Amygdala (tissue), 56 donors: Measurements from ENCODE around the gene KCNC3.
"Not testable (repeated sequence)": the region's sequence is repeated elsewhere in the genome, so short reads cannot be mapped to it uniquely, and the experiment has no call there.

Source experiments
- DNase-seq, 56 donors: peaks; one replicate each; lab custom pipeline; 2025; lab: John Stamatoyannopoulos, UW

KCNC3 gene

GRCh38 chr19:50330365-50331078 is 1.3 kb upstream of the KCNC3 start:
- peak in 55 of 56 donors; percentile 34 to 91 (median 80) for DNase-seq

GRCh38 chr19:50329926-50330294 is 733 bp upstream of the KCNC3 start:
- not testable (repeated sequence) for DNase-seq

DNA sequence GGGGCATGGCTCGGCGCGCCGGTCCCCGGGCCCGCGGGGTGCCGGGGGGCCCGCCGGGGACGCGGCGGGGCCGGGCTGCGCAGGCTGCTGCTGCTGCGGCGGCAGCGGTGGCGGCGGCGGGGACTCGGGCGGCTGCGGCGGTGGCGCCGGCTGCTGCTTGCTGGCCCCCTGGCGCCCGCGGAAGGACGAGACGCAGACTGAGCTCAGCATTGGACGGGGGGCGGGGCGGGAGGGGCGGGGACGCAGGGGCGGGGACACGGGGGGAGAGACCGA is 368 bp downstream of the KCNC3 start:
- no peak for DNase-seq

- DNase-seq, result peak in 5 of 56 donors; percentile 26 to 55 (median 48)
Measured at GRCh38 chr19:50328224-50328872, 829 bp downstream of the KCNC3 start.

- no peak for DNase-seq
Measured at GRCh38 chr19:50327461-50328223, 1.5 kb downstream of the KCNC3 start.

DNA sequence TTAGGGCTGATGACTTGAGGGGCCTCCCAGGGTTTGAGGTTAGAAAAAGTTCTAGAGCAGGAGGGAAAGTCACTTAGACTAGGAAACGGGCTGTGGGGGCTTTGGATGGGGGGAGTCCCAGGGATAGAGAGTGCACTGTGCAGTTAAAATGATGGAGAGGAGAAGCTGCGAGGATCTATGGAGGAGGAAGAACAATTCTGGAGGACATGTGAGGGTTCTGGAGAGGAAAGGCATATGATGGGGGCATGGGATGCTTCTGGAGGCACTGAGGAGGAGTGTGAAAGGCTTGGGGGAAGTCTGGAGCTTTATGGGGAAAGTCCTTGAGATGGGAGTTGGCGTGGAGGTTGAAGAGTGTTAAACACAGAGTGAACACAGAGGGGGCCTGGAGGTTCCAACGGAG is 2.2 kb downstream of the KCNC3 start:
- DNase-seq, result no peak

DNA sequence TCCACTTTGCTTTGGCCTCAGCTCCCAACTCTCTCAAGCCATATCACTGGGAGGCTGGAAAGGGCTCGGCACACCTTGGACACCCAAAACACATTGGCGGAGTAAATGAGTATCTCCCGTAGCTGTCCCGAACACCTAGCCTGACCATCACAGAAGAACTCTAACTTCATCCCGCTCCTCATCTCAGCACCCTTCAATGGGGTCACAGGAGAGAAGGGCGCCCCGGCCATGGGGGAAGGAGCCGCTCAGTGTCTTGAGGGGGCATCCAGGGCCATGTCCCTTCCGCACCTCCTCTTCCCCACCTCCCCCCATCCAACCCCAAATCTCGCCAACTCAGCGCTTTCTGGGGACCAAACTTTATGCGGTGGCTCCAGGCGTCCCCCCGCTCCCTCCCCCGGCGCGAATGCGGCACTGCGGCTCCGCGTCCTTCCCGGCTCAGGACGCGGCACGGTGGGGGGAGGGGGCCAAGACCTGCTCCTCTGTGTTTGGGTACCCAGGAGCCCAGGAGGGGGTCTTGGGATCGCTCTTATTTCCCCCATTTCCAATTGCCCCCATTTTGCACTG is 3.0 kb downstream of the KCNC3 start:
- DNase-seq, result no peak

DNA sequence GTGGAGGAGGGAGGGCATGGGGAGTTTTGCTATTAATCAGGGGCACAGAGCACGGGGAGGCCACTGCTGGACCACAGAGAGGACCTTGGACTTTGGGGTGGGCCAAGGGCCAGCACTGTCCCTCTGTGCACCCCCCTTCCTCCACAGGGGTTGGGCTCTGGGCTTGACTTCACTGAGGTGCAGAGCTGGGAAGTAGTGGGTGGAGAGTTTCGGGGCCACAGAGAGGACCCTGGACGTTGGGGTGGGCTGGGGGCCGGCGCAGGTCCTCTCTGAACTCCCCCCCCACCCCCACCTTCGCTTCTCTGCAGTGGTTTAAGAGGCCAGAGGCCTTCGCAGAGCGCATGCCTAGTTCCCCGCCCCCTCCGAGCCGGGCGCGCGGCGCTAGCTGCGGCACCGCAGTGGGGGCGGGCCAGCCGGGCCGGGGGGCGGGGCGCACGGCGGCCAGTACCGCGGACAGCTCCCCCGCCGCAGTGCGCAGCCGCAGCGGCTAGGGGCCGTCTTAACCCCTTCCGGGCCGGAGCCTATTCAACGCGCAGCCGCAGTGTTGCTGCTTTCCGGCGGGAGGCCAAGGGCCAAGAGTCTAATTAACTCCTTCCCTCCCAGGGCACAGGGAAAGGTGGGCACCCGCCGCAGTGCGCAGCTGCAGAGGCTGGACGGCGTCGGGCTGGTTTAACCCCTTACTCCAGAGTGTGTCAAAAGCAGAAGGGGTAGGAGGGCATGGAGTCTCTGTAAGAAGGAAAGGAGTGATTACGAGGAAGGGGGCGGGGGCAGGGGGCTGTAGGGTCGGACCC is 3.7 kb downstream of the KCNC3 start:
- DNase-seq, result peak in 50 of 56 donors; percentile 17 to 84 (median 58)

DNA sequence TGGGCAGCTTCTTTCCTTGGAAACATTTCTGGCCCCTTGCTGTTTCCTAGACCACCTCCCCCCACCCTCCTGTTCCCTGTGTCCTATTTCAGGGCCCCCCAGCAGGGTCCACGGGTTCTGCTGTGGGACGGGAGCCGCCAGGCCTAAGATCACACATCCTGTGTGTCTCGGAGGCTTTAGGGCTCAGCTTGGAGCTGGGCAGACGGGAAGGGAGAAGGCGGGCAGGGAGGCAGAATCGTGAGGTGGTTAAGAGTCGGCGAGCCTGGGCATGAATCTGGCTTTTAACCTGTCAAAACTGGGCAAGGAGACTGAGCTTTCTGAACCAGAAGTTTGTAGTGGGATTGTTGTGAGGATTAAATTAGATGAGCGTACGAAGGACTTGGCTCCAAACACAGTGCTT is 4.8 kb downstream of the KCNC3 start:
- DNase-seq, result no peak

DNA sequence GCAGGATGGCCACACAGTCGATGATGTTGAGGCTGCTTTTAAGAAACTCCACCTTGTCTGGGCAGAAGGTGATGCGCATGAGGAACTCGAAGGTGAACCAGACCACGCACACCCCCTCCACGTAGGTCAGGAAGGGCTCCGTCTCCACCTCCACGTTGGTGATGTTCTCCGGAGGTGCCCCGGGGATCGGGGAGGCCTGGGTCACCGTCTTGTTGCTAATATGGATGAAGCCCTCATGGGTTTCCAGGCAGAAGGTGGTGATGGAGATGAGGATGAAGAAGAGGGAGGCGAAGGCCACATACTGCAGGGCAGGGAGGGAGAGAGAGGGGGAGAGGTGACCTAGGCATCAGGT is 5.4 kb downstream of the KCNC3 start:
- DNase-seq, result no peak

- no peak for DNase-seq
Measured at GRCh38 chr19:50322931-50323781, 6.0 kb downstream of the KCNC3 start.

- peak in 1 of 56 donors; percentile 25 for DNase-seq
Measured at GRCh38 chr19:50322234-50322633, 6.9 kb downstream of the KCNC3 start.

DNA sequence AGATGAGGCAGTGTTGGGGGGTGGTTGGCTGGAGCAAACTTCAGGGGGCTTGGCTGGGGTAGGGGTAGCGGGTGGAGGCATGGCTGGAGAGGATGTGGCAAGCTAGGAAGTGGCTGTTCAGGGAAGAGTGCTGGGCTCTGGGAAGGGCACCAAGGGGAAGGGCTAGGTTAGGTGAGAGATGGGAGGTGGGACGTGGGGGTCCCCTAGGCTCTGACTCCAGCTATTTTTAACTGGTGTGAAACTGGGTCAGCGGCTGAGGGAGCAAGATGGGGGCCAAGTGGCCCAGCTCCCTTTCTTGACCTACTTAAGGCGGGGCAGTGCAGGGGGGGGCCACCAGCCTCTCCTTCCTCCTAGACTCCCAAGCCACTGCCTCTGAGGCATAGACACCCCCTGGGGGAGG is 7.3 kb downstream of the KCNC3 start:
- DNase-seq, result no peak

- no peak for DNase-seq
Measured at GRCh38 chr19:50320596-50320995, 8.6 kb downstream of the KCNC3 start.

DNA sequence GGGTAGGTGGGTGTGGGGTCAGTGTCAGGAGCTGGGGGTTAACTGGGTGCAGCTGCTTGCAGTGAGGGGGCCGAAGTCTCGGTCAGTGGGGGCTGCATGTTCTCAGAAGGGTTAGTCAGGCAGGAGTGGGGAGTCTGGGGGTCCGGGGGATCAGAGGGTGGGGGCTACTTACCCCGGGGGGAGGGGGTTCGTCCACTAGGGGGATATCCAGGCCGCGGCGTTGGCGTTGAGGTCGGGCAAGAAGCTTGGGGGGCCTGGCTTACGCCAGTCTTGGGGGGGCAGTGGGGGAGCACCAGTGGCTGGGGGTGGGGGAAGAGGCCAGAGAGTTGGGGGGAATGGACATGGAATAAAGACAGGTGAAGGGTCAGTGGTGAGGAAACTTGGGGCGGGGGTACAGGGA is 9.1 kb downstream of the KCNC3 start:
- DNase-seq, result no peak

GRCh38 chr19:50319156-50319555 is 10.0 kb downstream of the KCNC3 start:
- DNase-seq, result no peak

DNA sequence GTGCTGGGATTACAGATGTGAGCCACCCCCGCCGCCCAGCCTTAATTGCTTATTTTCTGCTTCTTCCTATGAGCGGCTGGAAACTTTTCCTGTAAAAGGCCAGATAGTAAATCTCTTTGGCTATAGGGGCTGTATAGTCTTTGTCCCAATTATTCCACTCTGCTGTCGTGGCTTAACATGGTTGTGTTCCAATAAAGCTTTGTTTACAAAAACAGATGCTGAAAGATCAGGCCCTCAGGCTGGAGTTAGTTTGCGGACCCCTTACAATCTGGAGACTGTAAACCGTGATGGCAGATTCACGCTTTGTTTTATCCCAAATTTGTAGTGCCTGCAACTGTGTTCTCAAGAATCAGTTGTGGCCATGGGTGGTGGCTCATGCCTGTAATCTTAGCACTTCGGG is 10.7 kb downstream of the KCNC3 start:
- no peak for DNase-seq

DNA sequence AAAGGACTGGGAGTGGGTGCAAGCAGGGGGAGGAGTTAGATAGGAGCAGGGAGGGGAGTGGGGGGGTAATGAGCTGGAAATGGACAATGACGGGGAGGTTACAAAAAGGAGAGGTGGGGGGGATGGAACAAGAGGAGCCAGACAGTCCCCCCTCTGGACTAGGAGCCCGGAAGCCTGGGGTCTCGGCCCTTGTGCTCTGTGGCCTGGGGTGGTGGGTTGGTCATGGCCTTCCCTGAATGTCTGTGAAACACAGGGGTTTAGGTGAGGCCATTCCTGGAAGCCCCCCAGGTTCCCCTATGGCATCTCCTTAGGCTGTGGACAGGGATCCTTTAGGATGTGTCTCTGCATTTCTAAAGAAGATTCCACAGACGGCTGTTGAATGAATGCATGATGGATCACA is 12.1 kb downstream of the KCNC3 start:
- no peak for DNase-seq

- DNase-seq, result peak in 19 of 56 donors; percentile 11 to 74 (median 42)
Measured at GRCh38 chr19:50315773-50316448, 13.3 kb downstream of the KCNC3 start.
